Stomach (tissue), 4 donors: ENCODE results near the gene UBE2O.

ENCODE experiments used
- CTCF ChIP-seq, 7 experiments: fragments of 450-650 bp in 4 of 7; fragments of 200-600 bp in 3 of 7; sonication (generic) in 3 of 7; IDR thresholded peaks; one replicate each; pipeline ENCODE4 v1.5.1; 2016 to 2019; ENCODE audit warnings: antibody characterized with exemption in 7 of 7, control low read depth in 2 of 7, mild to moderate bottlenecking in 1 of 7
- POLR2A ChIP-seq, 4 donors: fragments of 450-650 bp; IDR thresholded peaks; one replicate each; pipeline ENCODE4 v1.6.1; 2016; ENCODE audit warnings: antibody characterized with exemption in 4 of 4, control low read depth in 2 of 4, mild to moderate bottlenecking in 1 of 4, moderate library complexity in 1 of 4
- POLR2AphosphoS5 ChIP-seq, 3 donors: sonication (generic); formaldehyde crosslinking; IDR thresholded peaks; one replicate each; pipeline ENCODE4 v1.6.1; 2016; ENCODE audit warnings: antibody characterized with exemption in 3 of 3

GRCh38 chr17:76420356-76421043 is 32.5 kb downstream of the UBE2O start:
- TF ChIP-seq CTCF (IDR thresholded peaks at IDR 0.05), result no peak
- TF ChIP-seq POLR2AphosphoS5 (IDR thresholded peaks at IDR 0.05), result no peak
- no peak for TF ChIP-seq POLR2A (IDR thresholded peaks at IDR 0.05)
